Fibroblast of lung (primary cell): ENCODE data around the gene NEDD4.
A peak's percentile ranks its signal among the peaks of the same experiment; 100 is the strongest.

Experiments used
- CTCF ChIP-seq, 2 donors: IDR thresholded peaks in 1 of 2; conservative IDR thresholded peaks in 1 of 2; 1 replicate in 1 of 2; 2 replicates in 1 of 2; pipeline ENCODE4 v1.5.1; 2011 to 2012; ENCODE audit warnings: low read length in 2 of 2, control low read depth in 1 of 2, inconsistent platforms in 1 of 2, low read depth in 1 of 2, mild to moderate bottlenecking in 1 of 2
- EZH2 ChIP-seq: IDR thresholded peaks from 2 replicates; pipeline ENCODE4 v1.5.1; 2012; ENCODE audit warnings: low read length, control low read depth, mild to moderate bottlenecking; ENCODE audit errors: missing control alignments

GRCh38 chr15:55846116-55846707 is 147.2 kb downstream of the NEDD4 start:
- TF ChIP-seq CTCF (conservative IDR thresholded peaks at IDR 0.05 in 1 of 2, IDR thresholded peaks at IDR 0.05 in 1 of 2; ENCODE audit: low read depth in 1 of 2, low read length in 2 of 2) (peak; percentile 89 to 93), EZH2 (no peak)
